K562 (cell line): ENCODE data around the gene TCF3. TPM values are rescaled to one million over a fixed set of nuclear protein-coding genes. Genes with fewer than 3 reads are reported as not detected.
A peak's percentile ranks its signal among the peaks of the same experiment; 100 is the strongest.

Experiments used
- GATAD2B ChIP-seq: fragments of 450-650 bp; IDR thresholded peaks from 2 replicates; pipeline ENCODE4 v1.6.1; 2017; ENCODE audit warnings: mild to moderate bottlenecking, borderline replicate concordance
- GTF2A2 ChIP-seq: IDR thresholded peaks from 2 replicates; pipeline ENCODE4 v1.6.1; 2016; ENCODE audit warnings: mild to moderate bottlenecking, missing genetic modification characterization, missing compliant biosample characterization
- GTF2F1 ChIP-seq: IDR thresholded peaks from 2 replicates; pipeline ENCODE4 v1.6.1; 2011; ENCODE audit warnings: low read depth, low read length, improper control_type of control experiment
- KLF16 ChIP-seq: IDR thresholded peaks from 2 replicates; pipeline ENCODE4 v1.6.1; 2016; ENCODE audit warnings: antibody characterized with exemption
- NFIX ChIP-seq: fragments of 250-450 bp; sonication (Bioruptor Pico); IDR thresholded peaks from 2 replicates; pipeline ENCODE4 v1.4.0; 2020; ENCODE audit warnings: low read depth, mild to moderate bottlenecking, moderate library complexity
- NFYB ChIP-seq: IDR thresholded peaks from 2 replicates; pipeline ENCODE4 v1.6.1; 2011; ENCODE audit warnings: mild to moderate bottlenecking, moderate library complexity; ENCODE audit not compliant: insufficient read length; ENCODE audit errors: extremely low read depth
- NR2F6 ChIP-seq: fragments of 450-650 bp; formaldehyde crosslinking; IDR thresholded peaks from 2 replicates; pipeline ENCODE4 v1.4.0; 2020; ENCODE audit warnings: mild to moderate bottlenecking
- PRMT5 ChIP-seq: sonication (generic); formaldehyde crosslinking; IDR thresholded peaks from 2 replicates; pipeline ENCODE4 v1.5.0; 2020; ENCODE audit warnings: missing genetic modification reagents
- ZNF217 ChIP-seq: sonication (generic); formaldehyde crosslinking; IDR thresholded peaks from 2 replicates; pipeline ENCODE4 v1.8.0; 2022; ENCODE audit warnings: mild to moderate bottlenecking, missing genetic modification reagents
- ZNF586 ChIP-seq: fragments of 450-650 bp; formaldehyde crosslinking; conservative IDR thresholded peaks from 2 replicates; pipeline ENCODE4 v1.4.0; 2020; ENCODE audit warnings: mild to moderate bottlenecking, moderate library complexity
- polyA plus RNA-seq, 8 experiments: library from polyadenylated mRNA; depleted of rRNA in 4 of 8; stranded (reverse) in 5 of 8; unstranded in 3 of 8; fragments of >200 nt; fragmentation: Nextera tagmentation in 2 of 8; fragmentation: Illumina TruSeq in 1 of 8; extraction: Ambion mirVana in 2 of 8; extraction: Trizol in 1 of 8; gene quantifications; 2 replicates each; pipeline versions ENCODE4 v1.2.1 to v1.2.3, GENCODE V29; 2011 to 2014; ENCODE audit warnings: inconsistent platforms in 1 of 8, missing spikeins in 1 of 8
- total RNA-seq, 7 experiments: library from RNA; depleted of rRNA in 6 of 7; stranded (reverse); fragments of >200 nt in 6 of 7; fragmentation: Illumina TruSeq in 2 of 7; extraction: Trizol in 2 of 7; gene quantifications; 2 replicates each; pipeline versions ENCODE4 v1.2.1 to v1.2.3, GENCODE V29; 2011 to 2021; ENCODE audit warnings: low replicate concordance in 1 of 7
- TF ChIP-seq, protein P1 (sequence below): fragments of 250-450 bp; sonication (Bioruptor Pico); IDR thresholded peaks from 2 replicates; pipeline ENCODE4 v1.9.0; 2021; ENCODE audit warnings: mild to moderate bottlenecking, inconsistent platforms
- TF ChIP-seq, protein P2 (sequence below), 3 experiments: IDR thresholded peaks in 2 of 3; conservative IDR thresholded peaks in 1 of 3; 2 replicates each; pipeline ENCODE4 v1.5.1; 2011 to 2012; ENCODE audit warnings: low read length in 3 of 3, mild to moderate bottlenecking in 3 of 3, control low read depth in 2 of 3, improper control_type of control experiment in 1 of 3, inconsistent platforms in 1 of 3, low read depth in 1 of 3, mixed read lengths in 1 of 3, moderate library complexity in 1 of 3; ENCODE audit not compliant: insufficient read depth in 2 of 3
- TF ChIP-seq, protein P3 (sequence below): fragments of 450-650 bp; IDR thresholded peaks from 2 replicates; pipeline ENCODE4 v1.6.1; 2018; ENCODE audit warnings: mild to moderate bottlenecking, low read depth; ENCODE audit not compliant: partially characterized antibody
- TF ChIP-seq, protein P4 (sequence below): fragments of 450-650 bp; formaldehyde crosslinking; IDR thresholded peaks from 2 replicates; pipeline ENCODE4 v1.4.0; 2020; ENCODE audit warnings: mild to moderate bottlenecking
- TF ChIP-seq, protein P5 (sequence below), 2 experiments: IDR thresholded peaks in 1 of 2; conservative IDR thresholded peaks in 1 of 2; 2 replicates each; pipeline ENCODE4 v1.6.1; 2016; ENCODE audit warnings: low read depth in 2 of 2, mild to moderate bottlenecking in 1 of 2, missing compliant biosample characterization in 1 of 2, missing genetic modification characterization in 1 of 2, moderate library complexity in 1 of 2
- TF ChIP-seq, protein P6 (sequence below): sonication (generic); formaldehyde crosslinking; IDR thresholded peaks from 2 replicates; pipeline ENCODE4 v1.8.0; 2022; ENCODE audit warnings: mild to moderate bottlenecking, missing genetic modification reagents

TCF3 gene
- total and polyA plus RNA-seq, 9 of the 15 experiments (the other 6 are each of a cell fraction or from before 2014, with no cell fraction given): 5.6 to 259 (median 84.0) TPM

DNA sequence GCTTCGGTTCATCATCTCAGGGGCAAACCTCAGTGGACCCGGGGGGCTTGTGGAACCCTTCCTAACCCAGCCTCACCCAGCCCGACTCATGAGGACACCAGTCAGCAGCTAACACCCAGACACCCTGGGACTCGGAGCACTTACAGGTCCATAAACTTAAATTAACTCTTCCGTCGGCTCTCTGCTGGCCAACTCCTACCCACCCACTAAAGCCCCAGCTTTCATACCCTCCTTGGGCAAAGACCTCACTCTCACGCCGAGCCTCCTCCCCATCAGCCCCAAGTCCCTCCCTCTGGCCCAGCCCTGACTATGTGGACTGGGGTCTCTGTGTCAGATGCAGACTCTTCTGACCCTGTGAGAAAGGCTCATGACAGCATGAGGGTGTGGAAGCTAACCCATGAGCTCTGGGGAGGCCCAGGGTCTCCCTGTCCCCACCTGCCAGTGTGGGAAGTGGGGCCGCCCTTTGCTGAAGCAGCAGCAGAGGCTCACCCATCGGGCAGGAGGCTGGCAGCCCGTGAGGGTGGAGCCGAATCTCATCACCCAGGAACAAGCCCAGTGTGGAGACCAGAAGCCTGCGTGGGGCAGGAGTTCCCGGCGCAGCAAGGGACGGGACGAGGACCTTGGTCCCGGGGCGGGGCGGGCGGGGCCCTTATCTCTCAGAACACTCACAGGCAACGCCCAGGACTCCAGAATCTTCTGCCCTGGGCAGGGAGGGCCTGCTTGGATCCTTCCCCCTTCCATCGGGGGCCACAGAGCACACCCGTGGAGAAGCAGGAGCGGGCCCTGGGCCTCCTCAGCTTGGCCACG is 19.8 kb downstream of the TCF3 start (continued):
- TF ChIP-seq, protein P1, sequence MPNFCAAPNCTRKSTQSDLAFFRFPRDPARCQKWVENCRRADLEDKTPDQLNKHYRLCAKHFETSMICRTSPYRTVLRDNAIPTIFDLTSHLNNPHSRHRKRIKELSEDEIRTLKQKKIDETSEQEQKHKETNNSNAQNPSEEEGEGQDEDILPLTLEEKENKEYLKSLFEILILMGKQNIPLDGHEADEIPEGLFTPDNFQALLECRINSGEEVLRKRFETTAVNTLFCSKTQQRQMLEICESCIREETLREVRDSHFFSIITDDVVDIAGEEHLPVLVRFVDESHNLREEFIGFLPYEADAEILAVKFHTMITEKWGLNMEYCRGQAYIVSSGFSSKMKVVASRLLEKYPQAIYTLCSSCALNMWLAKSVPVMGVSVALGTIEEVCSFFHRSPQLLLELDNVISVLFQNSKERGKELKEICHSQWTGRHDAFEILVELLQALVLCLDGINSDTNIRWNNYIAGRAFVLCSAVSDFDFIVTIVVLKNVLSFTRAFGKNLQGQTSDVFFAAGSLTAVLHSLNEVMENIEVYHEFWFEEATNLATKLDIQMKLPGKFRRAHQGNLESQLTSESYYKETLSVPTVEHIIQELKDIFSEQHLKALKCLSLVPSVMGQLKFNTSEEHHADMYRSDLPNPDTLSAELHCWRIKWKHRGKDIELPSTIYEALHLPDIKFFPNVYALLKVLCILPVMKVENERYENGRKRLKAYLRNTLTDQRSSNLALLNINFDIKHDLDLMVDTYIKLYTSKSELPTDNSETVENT: no peak
- TF ChIP-seq, protein P2, sequence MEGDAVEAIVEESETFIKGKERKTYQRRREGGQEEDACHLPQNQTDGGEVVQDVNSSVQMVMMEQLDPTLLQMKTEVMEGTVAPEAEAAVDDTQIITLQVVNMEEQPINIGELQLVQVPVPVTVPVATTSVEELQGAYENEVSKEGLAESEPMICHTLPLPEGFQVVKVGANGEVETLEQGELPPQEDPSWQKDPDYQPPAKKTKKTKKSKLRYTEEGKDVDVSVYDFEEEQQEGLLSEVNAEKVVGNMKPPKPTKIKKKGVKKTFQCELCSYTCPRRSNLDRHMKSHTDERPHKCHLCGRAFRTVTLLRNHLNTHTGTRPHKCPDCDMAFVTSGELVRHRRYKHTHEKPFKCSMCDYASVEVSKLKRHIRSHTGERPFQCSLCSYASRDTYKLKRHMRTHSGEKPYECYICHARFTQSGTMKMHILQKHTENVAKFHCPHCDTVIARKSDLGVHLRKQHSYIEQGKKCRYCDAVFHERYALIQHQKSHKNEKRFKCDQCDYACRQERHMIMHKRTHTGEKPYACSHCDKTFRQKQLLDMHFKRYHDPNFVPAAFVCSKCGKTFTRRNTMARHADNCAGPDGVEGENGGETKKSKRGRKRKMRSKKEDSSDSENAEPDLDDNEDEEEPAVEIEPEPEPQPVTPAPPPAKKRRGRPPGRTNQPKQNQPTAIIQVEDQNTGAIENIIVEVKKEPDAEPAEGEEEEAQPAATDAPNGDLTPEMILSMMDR (IDR thresholded peaks at IDR 0.05 in 2 of 3, conservative IDR thresholded peaks at IDR 0.05 in 1 of 3; ENCODE audit: insufficient read depth in 2 of 3, low read depth in 1 of 3, low read length in 3 of 3): no peak
- TF ChIP-seq, protein P3, sequence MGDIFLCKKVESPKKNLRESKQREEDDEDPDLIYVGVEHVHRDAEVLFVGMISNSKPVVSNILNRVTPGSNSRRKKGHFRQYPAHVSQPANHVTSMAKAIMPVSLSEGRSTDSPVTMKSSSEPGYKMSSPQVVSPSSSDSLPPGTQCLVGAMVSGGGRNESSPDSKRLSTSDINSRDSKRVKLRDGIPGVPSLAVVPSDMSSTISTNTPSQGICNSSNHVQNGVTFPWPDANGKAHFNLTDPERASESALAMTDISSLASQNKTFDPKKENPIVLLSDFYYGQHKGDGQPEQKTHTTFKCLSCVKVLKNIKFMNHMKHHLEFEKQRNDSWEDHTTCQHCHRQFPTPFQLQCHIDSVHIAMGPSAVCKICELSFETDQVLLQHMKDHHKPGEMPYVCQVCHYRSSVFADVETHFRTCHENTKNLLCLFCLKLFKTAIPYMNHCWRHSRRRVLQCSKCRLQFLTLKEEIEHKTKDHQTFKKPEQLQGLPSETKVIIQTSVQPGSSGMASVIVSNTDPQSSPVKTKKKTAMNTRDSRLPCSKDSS: no peak
- TF ChIP-seq ZNF586 (CRISPR knock-in tag) (no peak), NFIX (CRISPR knock-in tag) (no peak), NFYB (no peak), ZNF217 (no peak), GTF2F1 (no peak), NR2F6 (CRISPR knock-in tag) (no peak), GATAD2B (peak; percentile 52; the same call in 1 of the 2 replicates), GTF2A2 (tag) (no peak), KLF16 (peak; percentile 56; the same call in 1 of the 2 replicates), PRMT5 (no peak)
- TF ChIP-seq, protein P4, sequence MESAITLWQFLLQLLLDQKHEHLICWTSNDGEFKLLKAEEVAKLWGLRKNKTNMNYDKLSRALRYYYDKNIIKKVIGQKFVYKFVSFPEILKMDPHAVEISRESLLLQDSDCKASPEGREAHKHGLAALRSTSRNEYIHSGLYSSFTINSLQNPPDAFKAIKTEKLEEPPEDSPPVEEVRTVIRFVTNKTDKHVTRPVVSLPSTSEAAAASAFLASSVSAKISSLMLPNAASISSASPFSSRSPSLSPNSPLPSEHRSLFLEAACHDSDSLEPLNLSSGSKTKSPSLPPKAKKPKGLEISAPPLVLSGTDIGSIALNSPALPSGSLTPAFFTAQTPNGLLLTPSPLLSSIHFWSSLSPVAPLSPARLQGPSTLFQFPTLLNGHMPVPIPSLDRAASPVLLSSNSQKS: no peak
- TF ChIP-seq, protein P5, sequence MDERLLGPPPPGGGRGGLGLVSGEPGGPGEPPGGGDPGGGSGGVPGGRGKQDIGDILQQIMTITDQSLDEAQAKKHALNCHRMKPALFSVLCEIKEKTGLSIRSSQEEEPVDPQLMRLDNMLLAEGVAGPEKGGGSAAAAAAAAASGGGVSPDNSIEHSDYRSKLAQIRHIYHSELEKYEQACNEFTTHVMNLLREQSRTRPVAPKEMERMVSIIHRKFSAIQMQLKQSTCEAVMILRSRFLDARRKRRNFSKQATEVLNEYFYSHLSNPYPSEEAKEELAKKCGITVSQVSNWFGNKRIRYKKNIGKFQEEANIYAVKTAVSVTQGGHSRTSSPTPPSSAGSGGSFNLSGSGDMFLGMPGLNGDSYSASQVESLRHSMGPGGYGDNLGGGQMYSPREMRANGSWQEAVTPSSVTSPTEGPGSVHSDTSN (CRISPR knock-in tag; IDR thresholded peaks at IDR 0.05; ENCODE audit: low read depth): no peak
- TF ChIP-seq, protein P5 (tag; conservative IDR thresholded peaks at IDR 0.05; ENCODE audit: low read depth): no peak
- TF ChIP-seq, protein P6, sequence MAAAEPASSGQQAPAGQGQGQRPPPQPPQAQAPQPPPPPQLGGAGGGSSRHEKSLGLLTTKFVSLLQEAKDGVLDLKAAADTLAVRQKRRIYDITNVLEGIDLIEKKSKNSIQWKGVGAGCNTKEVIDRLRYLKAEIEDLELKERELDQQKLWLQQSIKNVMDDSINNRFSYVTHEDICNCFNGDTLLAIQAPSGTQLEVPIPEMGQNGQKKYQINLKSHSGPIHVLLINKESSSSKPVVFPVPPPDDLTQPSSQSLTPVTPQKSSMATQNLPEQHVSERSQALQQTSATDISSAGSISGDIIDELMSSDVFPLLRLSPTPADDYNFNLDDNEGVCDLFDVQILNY (CRISPR knock-in tag): no peak
